Measurements from ENCODE around the gene ATG10.
"Not testable (repeated sequence)": the region's sequence is repeated elsewhere in the genome, so short reads cannot be mapped to it uniquely, and the experiment has no call there.

ATG10 gene

DNA sequence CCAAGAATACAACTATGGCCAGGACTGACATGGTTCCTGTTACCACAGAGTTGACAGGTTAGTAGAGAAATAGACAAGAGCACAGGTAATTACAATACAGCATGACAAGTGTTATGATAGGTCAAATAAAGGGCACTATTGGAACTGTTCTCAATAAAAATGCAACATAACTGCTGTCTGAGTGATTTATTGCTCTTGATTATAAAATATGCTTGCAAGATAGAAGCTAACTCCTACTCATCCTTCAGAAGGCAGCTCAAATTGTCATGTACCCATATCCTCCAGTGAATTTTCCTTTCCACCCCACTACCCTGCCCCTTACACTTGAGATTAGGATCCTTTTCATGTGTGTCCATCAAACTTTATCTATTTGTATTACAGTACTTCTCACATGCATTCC, 35.1 kb upstream of the ATG10 start:
- no peak for DNase-seq (ENCODE audit: low read depth, low spot score)
- TF ChIP-seq, protein P1, sequence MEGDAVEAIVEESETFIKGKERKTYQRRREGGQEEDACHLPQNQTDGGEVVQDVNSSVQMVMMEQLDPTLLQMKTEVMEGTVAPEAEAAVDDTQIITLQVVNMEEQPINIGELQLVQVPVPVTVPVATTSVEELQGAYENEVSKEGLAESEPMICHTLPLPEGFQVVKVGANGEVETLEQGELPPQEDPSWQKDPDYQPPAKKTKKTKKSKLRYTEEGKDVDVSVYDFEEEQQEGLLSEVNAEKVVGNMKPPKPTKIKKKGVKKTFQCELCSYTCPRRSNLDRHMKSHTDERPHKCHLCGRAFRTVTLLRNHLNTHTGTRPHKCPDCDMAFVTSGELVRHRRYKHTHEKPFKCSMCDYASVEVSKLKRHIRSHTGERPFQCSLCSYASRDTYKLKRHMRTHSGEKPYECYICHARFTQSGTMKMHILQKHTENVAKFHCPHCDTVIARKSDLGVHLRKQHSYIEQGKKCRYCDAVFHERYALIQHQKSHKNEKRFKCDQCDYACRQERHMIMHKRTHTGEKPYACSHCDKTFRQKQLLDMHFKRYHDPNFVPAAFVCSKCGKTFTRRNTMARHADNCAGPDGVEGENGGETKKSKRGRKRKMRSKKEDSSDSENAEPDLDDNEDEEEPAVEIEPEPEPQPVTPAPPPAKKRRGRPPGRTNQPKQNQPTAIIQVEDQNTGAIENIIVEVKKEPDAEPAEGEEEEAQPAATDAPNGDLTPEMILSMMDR (IDR thresholded peaks at IDR 0.05; ENCODE audit: insufficient read depth, low read length, missing control alignments), result no peak
- no peak overlapping the region for H3K4me3 ChIP-seq (ENCODE audit: low read depth, low read length)
- POLR2A ChIA-PET, result no interaction called here
- CTCF ChIA-PET, result no interaction called here

DNA sequence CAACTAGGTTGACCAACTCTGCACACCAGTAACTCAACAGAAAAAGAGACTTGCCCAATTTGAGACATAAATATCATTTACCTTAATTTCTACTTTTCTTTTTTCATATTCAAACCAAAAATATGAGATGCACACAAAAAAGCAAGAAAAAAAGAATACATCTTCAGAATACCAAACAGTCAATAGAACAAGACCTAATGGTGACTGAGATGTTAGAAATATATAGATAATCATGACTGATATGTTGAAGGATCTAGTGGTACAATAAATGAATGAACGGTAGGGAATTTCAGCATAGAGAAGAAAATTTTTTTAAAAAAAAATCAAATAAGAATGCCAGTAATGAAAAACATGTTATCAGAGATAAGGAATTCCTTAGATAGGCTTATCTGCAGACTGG, 29.1 kb upstream of the ATG10 start:
- DNase-seq (ENCODE audit: low read depth, low spot score), result no peak
- TF ChIP-seq, protein P1 (IDR thresholded peaks at IDR 0.05; ENCODE audit: insufficient read depth, low read length, missing control alignments), result no peak
- POLR2A ChIA-PET, result no interaction called here
- CTCF ChIA-PET, result no interaction called here
- H3K4me3 ChIP-seq (ENCODE audit: low read depth, low read length), result no peak overlapping the region

DNA sequence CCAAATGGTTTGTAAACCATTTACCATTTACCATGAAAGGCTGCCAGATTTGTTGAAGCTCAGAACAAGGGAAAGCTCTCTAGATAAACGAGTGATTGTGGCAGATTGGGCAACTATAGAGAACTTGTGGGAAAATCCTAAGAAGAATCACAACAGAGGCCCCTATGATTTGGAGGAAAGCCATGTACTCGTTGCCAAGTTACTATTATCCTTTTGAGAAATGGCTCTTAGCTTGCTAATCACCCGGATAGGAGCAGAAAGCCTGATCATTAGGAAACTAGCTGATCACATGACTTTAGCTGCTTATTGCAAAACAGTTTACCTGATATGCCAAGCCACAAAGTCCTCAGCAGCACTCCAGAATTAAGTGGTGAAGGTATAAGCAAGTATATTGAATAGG, 23.5 kb upstream of the ATG10 start:
- no peak overlapping the region for H3K4me3 ChIP-seq (ENCODE audit: low read depth, low read length)
- no peak for DNase-seq (ENCODE audit: low read depth, low spot score)
- ChIA-PET POLR2A (no interaction called here), CTCF (no interaction called here)
- TF ChIP-seq, protein P1 (IDR thresholded peaks at IDR 0.05; ENCODE audit: insufficient read depth, low read length, missing control alignments), result no peak

DNA sequence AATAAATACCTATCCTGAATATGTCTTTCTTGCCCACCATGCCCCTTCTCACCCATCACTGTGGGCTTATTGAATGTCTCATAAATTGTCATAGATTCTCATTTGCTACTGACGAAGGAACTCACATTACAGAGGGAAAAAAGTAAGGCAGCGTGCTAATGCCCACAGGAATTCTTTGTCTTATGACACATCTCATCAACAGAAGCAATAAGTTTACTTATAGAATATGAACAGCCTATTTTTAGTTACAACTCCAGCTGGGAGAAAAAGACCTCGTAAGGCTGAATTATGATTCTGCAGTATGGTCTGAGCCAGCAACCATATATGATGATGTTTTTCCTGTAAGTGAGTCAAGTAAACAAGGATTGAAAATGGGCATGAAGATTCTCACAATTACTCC, 22.4 kb upstream of the ATG10 start:
- peak; percentile 59 for DNase-seq (ENCODE audit: low read depth, low spot score)
- CTCF ChIA-PET, result interaction anchor here (0.8 kb wide), 1 partner anchor 216 kb away, joined by 3 read pairs; no protein-coding TSS in a partner anchor
- no peak overlapping the region for H3K4me3 ChIP-seq (ENCODE audit: low read depth, low read length)
- TF ChIP-seq, protein P1 (IDR thresholded peaks at IDR 0.05; ENCODE audit: insufficient read depth, low read length, missing control alignments), result no peak
- POLR2A ChIA-PET, result no interaction called here

DNA sequence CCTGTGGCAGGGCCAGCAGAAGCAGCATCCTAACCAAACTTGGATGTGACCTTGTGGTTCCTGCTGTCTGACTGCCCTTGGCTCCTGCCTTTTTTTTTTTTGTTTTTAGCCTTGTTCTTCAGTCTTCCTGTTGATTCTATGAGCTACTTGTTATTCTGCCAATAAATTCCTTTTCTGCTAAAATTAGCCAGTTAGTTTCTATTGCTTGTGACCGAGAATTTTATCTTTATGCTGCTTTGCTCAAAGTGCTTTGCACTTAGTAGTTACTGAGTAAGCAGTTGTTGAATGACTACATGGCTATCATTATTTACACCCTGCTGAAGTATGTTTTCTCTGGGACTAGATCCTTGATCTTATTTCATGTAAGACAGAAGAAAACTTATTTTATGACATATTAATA, 20.8 kb upstream of the ATG10 start:
- no peak for DNase-seq (ENCODE audit: low read depth, low spot score)
- TF ChIP-seq, protein P1 (IDR thresholded peaks at IDR 0.05; ENCODE audit: insufficient read depth, low read length, missing control alignments), result no peak
- no peak overlapping the region for H3K4me3 ChIP-seq (ENCODE audit: low read depth, low read length)
- ChIA-PET CTCF (no interaction called here), POLR2A (no interaction called here)

DNA sequence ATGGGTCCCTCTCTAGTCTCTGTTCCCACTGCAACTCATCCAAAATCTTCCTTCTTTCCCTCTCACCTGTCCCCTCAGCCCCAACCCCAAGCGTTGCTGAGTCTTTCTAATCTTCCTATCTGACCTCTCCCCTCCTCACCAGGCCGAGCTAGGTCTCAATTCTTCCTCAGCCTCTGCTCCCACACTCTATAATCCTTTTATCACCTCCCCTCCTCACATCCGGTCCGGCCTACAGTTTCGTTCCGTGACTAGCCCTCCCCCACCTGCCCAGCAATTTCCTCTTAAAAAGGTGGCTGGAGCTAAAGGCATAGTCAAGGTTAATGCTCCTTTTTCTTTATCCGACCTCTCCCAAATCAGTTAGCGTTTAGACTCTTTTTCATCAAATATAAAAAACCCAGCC, 17.0 kb upstream of the ATG10 start:
- CTCF ChIA-PET, POLR2A ChIA-PET: not testable (repeated sequence)

DNA sequence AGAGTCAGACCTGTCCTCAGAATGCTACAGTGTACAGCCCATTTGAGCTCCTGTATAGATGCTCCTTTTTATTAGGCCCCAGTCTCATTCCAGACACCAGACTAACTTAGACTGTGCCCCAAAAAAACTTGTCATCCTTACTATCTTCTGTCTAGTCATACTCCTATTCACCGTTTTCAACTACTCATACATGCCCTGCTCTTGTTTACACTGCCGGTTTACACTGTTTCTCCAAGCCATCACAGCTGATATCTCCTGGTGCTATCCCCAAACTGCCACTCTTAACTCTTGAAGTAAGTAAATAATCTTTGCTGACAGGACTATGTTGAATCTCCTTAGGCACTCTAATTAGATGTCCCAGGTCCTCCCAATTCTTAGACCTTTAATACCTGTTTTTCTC, 13.7 kb upstream of the ATG10 start:
- POLR2A ChIA-PET; CTCF ChIA-PET; H3K4me3 ChIP-seq (ENCODE audit: low read depth, low read length); DNase-seq (ENCODE audit: low read depth, low spot score): not testable (repeated sequence)

More for the DNA sequence above, 17.0 kb upstream of the ATG10 start:
- DNase-seq (ENCODE audit: low read depth, low spot score); H3K4me3 ChIP-seq (ENCODE audit: low read depth, low read length): not testable (repeated sequence)
